ENCODE measurements around the gene NETO2.
"Not testable (repeated sequence)": the region's sequence is repeated elsewhere in the genome, so short reads cannot be mapped to it uniquely, and the experiment has no call there.

NETO2 gene

DNA sequence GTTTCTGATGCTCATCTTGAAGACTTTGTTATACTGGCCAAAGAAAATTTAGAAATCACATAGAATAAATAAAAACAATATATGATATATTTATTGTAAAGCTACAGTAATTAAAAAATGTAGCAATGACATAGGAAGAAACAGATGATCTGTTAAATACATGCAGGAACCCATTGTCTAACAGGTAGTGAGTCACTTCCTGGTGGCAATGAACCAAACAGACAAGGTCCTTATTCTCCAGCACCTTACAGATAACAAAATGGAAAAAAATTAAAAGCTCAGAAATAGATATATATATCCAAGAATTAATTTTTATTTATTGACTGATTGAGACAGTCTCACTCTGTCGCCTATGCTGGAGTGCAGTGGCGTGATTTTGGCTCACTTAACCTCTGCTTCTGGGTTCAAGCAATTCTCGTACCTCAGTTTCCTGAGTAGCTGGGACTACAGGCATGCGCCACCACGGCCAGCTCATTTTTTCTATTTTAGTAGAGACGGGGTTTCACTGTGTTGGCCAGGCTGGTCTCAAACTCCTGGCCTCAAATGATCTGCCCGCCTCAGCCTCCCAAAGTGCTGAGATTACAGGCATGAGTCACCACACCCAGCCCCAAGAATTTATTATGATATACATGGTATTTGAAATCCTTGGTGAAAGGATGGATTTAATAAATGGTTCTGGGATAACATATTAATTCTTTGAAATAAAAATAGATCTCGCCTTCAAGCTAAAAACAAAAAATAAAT lies 7.5 kb downstream of the NETO2 start:
- no peak overlapping the region for H3K4me3 ChIP-seq (ENCODE audit: low read depth, low read length)

DNA sequence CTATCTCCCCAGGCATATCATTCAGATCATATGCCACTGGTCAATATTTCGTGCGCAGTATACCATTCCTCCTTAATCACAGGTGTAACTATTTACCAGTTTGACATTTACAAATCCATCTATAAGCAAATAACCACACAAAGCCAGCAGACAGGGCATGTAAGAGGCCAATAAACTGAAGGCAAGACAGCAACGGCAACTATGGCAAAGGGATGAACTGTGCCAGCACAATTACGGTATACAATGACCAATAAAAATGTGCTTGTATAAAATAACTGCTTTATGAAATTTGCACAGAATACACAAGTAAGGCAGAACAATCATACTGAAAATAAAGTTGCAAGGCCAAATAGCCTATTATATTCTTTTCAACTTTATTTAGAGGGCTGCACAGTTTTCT lies 9.2 kb downstream of the NETO2 start:
- H3K4me3 ChIP-seq (ENCODE audit: low read depth, low read length), result no peak overlapping the region

DNA sequence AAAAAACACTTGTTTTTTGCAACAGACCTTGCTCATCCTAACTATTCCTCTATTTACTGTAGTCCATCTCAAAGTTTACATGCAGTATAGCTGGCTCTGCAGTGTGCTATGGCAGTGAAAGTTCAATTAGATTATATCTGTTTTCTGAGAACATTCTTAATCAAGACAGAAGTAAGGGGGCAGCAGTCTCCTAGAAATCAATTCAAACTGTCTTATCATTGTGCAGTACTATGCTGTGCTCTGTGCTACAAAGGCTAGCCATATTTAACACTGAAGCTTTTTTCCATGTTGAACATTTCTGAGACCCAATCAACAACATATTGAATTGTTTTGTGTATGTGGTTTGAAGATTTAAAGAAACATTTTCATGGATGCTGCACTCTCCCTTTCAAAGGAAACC lies 11.4 kb downstream of the NETO2 start:
- H3K4me3 ChIP-seq (ENCODE audit: low read depth, low read length), result no peak overlapping the region

DNA sequence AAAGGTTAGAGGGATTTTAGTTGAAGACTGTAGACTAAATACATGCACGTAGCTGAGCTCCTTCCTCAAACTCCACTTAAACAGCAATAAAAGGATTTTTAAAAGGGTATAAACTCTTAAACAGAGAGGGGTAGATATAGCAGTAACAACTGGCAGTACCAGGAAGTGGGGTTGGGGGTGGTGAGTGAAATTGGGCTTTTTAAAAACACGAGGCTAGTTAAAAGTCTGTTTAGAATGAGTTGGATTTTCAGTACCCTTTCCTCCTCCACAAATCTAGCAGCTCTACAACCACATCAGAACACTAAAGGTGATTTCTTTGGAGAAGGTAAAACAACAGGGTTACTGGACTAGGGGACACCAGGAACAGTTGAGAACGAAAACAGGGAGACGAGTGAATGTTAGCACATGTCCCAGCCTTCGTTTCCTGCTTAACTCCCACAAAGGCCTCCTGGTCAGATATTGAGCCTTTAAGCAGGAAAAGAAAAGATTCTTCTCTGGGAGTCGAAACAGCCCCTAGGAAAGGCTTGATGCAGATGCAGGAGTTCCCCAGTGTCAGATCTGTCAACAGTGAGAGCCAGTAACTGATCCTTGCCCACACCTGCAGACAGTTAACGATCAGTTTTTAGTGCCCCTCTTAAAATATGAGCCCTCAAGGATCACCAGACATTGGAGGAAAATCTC lies 13.8 kb downstream of the NETO2 start:
- H3K4me3 ChIP-seq (ENCODE audit: low read depth, low read length), result no peak overlapping the region

DNA sequence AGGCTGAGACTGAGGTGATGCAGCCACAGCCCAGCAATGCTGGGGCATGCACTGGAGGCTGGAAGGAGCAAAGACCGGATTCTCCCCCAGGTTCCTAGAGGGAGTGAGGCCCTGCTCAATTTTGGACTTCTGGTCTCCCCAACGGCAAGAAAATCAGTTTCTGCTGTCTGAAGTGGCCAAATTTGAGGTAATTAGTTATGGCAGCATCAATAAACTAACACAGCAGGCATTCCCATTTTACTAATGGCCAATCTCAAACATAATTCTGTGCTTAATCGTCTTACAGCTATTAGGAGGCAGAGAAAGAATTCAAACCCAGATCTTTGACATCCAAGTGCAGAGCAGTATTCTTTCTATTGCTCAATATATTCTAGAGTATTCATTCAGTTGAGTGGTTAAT lies 16.2 kb downstream of the NETO2 start:
- H3K4me3 ChIP-seq (ENCODE audit: low read depth, low read length), result no peak overlapping the region

DNA sequence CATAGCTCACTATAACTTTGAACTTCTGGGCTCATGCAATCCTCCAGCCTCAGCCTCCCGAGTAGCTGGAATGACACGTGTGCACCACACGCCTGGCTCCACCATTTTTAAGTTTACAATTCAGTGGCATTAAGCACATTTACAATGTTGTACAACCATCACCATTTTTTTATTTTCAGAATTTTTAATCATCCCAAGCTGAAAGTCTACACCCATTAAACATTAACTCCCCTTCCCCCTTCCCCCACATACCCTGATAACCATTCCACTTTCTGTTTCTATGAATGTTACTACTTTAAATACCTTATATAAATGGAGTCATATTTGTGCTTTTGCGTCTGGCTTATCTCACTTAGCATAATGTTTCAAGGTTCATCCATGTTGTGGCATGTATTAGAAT lies 18.0 kb downstream of the NETO2 start:
- H3K4me3 ChIP-seq (ENCODE audit: low read depth, low read length), result no peak overlapping the region

DNA sequence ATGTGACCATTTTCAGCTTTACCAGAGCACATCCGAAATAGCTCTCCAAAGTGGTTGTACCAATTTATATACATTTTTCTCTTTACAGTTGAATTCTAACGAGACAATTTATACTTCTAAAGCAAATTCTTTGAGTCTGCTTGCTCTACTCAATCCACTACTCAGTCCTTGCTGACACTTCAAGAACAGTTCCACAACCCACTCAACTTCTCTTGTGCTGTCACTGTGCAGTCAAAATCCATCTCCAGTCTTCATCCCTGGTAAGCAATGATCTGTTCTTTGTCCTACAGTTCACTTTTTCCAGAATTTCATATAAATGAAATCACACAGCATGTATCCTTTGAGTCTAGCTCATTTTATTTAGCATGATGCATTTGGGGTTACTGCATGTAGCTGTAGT lies 30.6 kb downstream of the NETO2 start:
- H3K4me3 ChIP-seq (ENCODE audit: low read depth, low read length), result no peak overlapping the region

DNA sequence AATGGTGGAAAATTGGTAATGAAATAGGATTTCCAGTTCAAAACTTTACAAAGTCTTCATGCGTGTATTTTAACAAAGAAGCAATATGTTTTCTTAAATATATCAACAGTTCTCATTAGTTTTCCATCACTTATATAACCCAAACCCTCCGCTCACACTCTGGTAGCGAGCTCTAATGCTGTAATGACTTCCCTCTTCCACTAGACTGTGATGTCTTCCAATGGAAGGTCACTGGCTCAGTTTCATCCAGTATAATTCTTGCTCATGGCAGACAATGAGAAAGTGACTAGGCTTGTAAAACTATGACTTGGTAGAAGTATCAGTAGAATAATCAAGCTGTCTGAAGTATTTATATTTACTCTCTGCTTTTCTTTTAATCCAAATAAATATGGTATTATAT lies 32.8 kb downstream of the NETO2 start:
- H3K4me3 ChIP-seq (ENCODE audit: low read depth, low read length), result no peak overlapping the region

DNA sequence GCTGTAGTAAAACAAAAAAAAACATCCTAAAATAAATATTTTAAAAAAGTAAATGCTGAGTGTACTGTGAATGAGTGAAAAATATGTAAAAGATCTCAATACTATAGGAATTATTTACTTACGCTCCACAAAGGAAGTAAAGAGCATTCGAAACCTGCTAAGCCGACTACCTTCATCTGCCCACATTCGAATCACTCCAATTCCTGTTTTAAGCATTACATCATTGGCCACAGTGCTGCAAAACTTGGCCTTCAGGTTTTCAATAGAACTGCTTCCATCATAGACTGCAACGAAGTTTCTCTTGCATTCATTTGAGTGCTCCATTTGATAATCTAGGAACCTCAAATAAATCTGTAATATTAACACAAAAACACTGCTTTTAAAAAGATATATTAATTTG lies 34.4 kb downstream of the NETO2 start:
- no peak overlapping the region for H3K4me3 ChIP-seq (ENCODE audit: low read depth, low read length)

DNA sequence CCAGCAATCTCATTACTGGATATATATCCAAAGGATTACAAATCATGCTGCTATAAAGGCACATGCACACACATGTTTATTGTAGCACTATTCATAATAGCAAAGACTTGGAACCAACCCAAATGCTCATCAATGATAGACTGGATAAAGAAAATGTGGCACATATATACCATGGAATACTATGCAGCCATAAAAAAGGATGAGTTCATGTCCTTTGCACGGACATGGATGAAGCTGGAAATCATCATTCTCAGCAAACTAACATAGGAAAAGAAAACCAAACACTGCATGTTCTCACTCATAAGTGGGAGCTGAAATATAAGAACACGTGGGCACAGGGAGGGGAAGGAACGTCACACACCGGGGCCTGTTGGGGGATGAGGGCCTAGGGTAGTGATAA lies 40.8 kb downstream of the NETO2 start:
- not testable (repeated sequence) for H3K4me3 ChIP-seq (ENCODE audit: low read depth, low read length)

DNA sequence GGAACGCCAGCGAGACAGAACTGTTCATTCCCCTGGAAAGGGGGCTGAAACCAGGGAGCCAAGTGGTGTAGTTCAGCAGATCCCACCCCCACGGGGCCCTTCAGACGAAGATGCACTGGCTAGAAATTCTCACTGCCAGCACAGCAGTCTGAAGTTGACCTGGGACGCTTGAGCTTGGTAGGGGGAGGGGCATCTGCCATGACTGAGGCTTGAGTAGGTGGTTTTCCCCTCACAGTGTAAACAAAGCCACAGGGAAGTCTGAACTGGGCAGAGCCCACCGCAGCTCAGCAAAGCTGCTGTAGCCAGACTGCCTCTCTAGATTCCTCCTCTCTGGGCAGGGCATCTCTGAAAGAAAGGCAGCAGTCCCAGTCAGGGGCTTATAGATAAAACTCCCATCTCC lies 46.6 kb downstream of the NETO2 start:
- H3K4me3 ChIP-seq (ENCODE audit: low read depth, low read length), result not testable (repeated sequence)

DNA sequence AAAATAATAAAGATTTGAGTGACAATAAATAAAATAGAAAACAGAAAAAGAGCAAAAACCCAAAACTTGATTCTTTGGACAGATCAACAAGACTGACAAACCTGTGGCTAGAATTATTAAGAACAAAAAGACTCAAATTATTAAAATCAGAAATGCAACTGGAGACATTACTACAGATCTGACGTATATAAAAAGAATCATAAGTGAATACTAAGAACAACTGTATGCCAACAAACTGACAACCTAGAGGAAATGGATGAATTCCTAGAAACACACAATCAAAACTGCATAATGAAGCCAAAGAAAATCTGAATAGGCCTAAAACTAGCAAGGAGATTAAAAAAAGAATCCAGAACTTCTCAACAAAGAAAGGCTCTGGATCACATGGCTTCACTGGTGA lies 47.4 kb downstream of the NETO2 start:
- H3K4me3 ChIP-seq (ENCODE audit: low read depth, low read length), result no peak overlapping the region

DNA sequence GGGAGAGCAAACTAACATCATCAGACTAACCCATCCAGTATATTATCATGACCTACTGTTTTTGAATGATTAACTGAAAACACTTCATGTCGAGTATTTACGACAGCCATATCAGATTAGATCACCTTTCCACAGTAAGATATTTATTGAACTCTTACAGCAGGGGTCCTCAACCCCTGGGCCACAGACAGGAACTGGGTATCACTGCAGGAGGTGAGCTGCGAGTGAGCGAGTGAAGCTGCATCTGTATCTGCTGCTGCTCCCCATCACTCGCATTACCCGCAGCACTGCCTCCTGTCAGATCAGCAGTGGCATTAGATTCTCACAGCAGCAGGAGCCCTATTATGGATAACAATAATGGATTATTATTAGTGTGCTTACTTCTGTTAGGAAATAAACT lies 59.5 kb downstream of the NETO2 start:
- no peak overlapping the region for H3K4me3 ChIP-seq (ENCODE audit: low read depth, low read length)

DNA sequence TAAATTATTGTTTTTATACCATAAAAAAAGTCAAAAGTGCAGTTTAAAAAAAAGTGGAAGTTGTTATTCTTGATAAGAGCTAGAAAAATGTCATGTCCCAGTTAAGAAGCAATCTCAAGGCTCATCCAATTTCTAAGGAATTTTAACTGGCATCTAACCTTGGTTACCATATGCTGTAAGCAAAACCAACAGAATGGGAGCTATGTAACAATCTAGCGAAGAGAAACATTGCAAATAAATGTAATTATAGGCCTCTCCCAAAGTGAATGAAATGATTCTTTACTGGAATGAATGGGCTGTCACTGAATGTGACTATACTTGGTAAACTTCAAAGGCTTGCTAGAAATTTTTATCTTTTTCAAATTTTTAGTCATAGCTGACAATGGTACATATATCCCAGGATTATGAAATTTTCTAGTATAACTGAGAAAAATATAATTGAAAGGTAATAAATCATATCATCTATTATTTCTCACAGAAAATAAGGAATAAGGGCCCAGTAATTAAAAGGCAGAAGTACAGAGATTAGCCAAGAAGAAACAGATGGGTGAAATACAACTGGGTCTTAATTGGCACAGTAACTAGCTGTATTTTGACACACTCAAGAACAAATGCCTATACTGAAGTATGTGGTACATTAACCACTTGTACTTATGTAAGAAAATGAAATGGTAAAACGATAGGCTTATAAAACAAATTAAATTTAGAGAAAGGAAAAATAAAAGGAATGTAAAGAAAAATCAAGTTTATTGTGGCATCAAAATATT lies 61.5 kb downstream of the NETO2 start:
- no peak overlapping the region for H3K4me3 ChIP-seq (ENCODE audit: low read depth, low read length)

DNA sequence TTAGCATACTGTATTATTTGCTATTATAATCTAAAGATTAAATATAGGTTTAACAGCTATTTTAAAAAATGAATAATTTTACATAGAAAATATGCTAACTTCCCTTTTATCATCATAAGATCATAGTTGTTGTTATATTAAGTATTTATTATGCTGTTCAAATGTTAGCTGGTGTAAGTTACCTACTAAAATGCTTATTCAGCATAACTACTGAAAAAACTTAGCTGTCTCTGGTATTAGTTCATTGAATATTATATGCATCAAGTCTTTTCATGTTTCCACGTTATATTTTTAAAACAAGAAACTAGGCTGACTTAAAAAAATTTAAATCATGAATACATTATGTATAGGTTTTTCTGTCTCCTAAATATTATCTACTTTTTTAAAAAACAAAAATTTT lies 62.6 kb downstream of the NETO2 start:
- no peak overlapping the region for H3K4me3 ChIP-seq (ENCODE audit: low read depth, low read length)

DNA sequence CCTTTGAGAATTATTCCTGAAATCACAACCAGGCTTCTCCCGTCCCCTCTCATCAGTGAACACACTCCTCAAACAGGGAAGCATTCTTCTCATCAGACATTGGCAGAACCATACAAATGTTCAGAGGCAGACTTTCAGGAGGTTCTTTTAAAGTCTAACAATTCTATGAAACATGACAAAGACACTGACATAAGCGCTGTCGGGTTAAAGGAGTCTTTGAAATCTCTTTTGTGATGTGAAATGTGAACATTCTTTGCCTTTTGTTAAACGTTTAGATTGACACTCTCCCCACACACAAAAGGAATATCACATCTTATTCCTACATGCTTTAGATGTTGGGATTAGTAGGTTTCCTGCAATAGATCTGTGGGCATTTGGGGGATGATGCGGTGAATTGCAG lies 63.9 kb downstream of the NETO2 start:
- H3K4me3 ChIP-seq (ENCODE audit: low read depth, low read length), result no peak overlapping the region

DNA sequence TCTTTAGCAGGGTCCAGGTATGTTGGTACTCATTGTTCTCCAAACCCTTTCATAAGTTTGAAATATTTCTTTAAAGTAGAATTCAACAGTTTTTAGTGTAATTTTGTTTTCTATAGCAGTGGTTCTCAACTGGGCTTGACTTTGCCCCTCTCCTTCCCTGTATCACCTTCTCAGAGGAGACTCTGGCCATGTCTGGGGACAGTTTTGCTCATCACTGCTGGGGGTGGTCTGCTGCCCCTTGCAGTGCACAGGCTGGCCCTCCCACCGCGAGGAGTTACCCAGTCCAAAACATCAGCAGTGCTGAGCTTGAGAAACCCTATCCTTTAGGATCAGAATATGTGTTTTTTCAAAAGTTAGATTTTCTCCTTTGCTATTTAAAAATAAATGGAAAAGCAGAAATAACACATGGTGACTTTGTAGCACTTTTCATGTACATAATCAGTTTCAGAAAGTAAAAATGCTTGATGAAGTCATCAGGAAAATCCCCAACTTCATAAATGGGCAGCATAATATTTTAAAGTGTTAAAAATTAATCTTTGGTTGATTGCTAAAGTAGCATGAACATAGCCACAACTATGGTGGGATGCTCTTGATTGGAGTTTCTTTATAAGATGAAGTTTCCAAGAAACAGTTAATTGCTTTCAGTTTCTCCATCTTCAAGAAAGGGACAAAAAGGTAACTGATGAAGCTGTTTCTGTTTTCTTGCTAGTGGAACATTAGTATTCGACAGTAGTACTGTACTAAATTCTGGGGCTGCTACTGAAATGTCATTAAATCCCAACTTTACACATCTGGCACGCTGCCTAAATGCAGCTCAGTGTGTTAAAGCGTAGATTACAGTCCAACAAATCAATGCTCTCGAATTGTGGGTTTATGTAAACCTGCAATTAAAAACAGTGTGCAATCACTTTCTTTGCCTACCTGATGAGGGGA lies 70.3 kb downstream of the NETO2 start:
- H3K4me3 ChIP-seq (ENCODE audit: low read depth, low read length), result no peak overlapping the region

DNA sequence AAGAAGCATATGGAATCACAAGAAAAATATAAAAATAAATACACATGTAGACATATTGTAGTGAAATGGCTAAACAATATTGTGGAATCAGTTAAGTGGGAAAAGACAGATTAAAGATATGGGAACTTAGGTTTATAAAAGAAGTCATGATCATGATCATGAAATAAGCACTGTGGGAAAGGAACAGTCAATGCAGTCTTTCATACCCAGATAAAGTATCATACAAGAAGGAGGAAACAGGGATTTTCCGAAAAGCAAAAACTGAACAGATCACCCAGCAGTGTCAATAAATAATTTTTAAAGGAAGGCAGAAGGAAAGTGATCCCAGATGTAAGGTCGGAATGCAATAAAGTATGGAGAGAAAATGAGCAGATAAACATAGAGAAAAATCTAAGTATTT lies 71.6 kb downstream of the NETO2 start:
- H3K4me3 ChIP-seq (ENCODE audit: low read depth, low read length), result no peak overlapping the region

DNA sequence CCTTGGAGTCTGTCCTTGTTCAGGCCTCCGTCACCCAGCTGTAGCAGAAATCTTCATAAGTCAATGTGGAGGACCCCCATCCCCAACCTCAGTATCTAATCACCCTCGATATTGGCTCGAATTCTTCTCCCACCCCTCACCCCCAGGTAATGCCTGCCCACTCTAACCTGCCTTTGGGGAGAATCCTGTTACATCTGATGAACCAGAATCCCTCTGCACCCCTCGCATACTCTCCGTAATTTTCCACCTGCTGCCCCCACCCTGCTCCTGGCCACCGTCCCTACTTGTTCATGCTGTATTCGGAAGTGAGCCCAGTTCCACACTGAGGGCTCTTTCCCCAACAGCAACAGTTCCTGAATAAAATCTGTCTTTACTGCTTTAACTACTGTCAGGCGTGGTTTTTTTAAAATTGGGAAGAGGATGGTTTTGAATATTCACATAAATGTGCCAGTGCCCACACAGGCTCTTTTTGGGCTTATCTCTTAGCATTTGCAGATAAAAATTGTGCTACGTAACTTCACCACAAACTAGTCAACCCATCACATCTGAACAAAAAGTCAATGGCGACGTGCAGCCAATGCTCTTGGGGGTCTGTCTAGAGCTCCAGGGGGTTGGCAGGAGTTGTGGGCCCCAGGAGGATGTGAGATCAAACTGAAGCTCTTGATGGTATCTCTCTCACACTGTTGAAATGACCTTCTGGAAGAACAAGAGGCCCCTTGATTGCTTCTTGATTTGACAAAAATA lies 73.7 kb downstream of the NETO2 start:
- H3K4me3 ChIP-seq (ENCODE audit: low read depth, low read length), result no peak overlapping the region

DNA sequence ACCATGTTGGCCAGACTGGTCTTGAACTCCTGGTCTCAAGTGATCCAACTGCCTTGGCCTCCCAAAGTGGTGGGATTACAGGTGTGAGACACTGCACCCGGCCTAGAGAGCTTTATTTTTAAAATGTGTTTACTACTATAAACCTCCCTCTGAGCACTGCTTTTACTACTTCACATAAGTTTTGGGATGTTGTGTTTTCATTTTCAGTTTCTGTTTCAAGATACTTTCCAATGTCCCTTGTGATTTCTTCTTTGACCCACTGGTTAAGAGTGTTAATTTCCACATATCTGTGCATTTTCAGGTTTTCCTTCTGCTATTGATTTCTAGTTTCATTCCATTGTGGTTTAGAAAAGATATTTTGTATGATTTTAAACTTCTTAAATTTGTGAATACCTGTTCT lies 74.4 kb downstream of the NETO2 start:
- H3K4me3 ChIP-seq (ENCODE audit: low read depth, low read length), result no peak overlapping the region

Measured in iPS-11a (cell line).